ENCODE results near the gene ASXL1.
"Not testable (repeated sequence)": the region's sequence is repeated elsewhere in the genome, so short reads cannot be mapped to it uniquely, and the experiment has no call there.

The ASXL1 gene

DNA sequence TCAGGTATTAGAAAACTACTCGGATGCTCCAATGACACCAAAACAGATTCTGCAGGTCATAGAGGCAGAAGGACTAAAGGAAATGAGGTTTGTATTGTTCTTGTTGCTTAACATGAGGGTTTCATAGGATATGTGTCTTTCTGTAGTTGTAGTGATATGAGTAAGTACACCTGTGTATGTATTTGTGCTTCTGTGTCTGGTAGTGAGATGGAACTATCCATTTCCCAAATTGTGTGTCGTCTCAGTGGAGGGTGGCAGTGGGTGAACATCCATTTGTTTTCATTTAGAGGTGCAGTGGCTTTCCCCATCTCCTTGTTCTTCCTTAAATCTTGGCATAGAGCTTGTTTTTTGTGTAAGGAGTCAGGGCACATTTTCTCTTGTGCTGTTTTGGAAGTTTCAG is 8.2 kb downstream of the ASXL1 start:
- peaks cover 9% of the 10 kb centered on the region for H3K36me3 Mint-ChIP-seq
- peaks cover 74% of the 10 kb centered on the region for H3K4me1 Mint-ChIP-seq
- H3K4me3 Mint-ChIP-seq: peak overlapping the region; percentile 31
- H3K27ac Mint-ChIP-seq: peak overlapping the region; percentile 97
- H3K27me3 Mint-ChIP-seq: no peaks in the 10 kb centered on the region
- no peaks in the 10 kb centered on the region for H3K9me3 Mint-ChIP-seq

- Mint-ChIP-seq H3K27ac (peak overlapping the region; percentile 97), H3K4me3 (peak overlapping the region; percentile 73), H3K4me1 (peaks cover 57% of the 10 kb centered on the region), H3K36me3 (peaks cover 7% of the 10 kb centered on the region), H3K27me3 (no peaks in the 10 kb centered on the region), H3K9me3 (no peaks in the 10 kb centered on the region)
These were observed 10.2 kb downstream of the ASXL1 start for GRCh38 chr20:32368323-32368722.

- H3K36me3 Mint-ChIP-seq: peaks cover 7% of the 10 kb centered on the region
- no peak overlapping the region for H3K4me3 Mint-ChIP-seq
- H3K4me1 Mint-ChIP-seq: peaks cover 51% of the 10 kb centered on the region
- no peaks in the 10 kb centered on the region for H3K9me3 Mint-ChIP-seq
- H3K27me3 Mint-ChIP-seq: no peaks in the 10 kb centered on the region
- H3K27ac Mint-ChIP-seq: peak overlapping the region; percentile 73
These were observed 10.8 kb downstream of the ASXL1 start for GRCh38 chr20:32368925-32369324.

DNA sequence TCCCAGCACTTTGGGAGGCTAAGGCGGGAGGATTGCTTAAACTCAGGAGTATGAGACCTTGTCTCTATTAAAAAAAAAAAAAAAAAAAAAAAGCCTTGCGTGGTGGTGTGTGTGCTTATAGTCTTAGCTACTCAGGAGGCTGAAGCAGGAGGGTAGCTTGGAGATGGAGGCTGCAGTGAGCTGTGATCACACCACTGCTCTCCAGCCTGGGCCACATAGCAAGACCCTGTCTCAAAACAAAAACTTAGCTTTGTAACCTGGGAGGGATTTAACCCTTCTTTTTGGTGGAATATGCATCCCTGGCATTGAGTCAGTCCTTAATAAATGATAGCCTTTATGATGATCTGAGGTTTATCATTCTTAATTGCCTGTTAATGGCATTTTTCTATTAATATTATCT is 12.8 kb downstream of the ASXL1 start:
- peaks cover 7% of the 10 kb centered on the region for H3K36me3 Mint-ChIP-seq
- no peaks in the 10 kb centered on the region for H3K27me3 Mint-ChIP-seq
- peaks cover 35% of the 10 kb centered on the region for H3K4me1 Mint-ChIP-seq
- no peak overlapping the region for H3K4me3 Mint-ChIP-seq
- no peak overlapping the region for H3K27ac Mint-ChIP-seq
- H3K9me3 Mint-ChIP-seq: no peaks in the 10 kb centered on the region

- Mint-ChIP-seq H3K4me1 (peaks cover 8% of the 10 kb centered on the region), H3K9me3 (no peaks in the 10 kb centered on the region), H3K27ac (no peak overlapping the region), H3K4me3 (no peak overlapping the region), H3K36me3 (peaks cover 8% of the 10 kb centered on the region), H3K27me3 (no peaks in the 10 kb centered on the region)
These were observed 20.3 kb downstream of the ASXL1 start for GRCh38 chr20:32378461-32378860.

GRCh38 chr20:32380037-32380436 is 21.9 kb downstream of the ASXL1 start:
- H3K4me3 Mint-ChIP-seq, H3K27me3 Mint-ChIP-seq, H3K9me3 Mint-ChIP-seq, H3K27ac Mint-ChIP-seq: not testable (repeated sequence)
- Mint-ChIP-seq H3K4me1 (peaks cover 21% of the 10 kb centered on the region), H3K36me3 (peaks cover 12% of the 10 kb centered on the region)

DNA sequence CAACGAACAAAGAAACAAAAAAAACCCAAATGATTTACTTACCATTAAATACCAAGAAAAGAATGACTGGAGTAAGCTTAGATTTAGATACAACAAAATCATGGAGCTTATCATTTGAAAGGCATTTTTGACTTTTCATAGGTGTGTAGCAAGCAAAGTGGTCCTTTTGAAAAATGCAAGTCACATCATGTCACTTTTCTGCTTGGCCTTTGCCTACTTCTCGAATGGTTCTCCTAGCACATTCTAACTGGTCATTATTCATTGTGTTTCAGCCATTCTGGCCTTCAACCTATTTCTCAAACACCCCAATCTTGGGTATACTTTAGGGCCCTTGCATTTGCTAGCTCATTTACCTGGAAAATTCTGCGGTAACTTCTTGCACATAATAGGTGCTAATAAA is 22.6 kb downstream of the ASXL1 start:
- Mint-ChIP-seq H3K36me3 (peaks cover 12% of the 10 kb centered on the region), H3K9me3 (no peaks in the 10 kb centered on the region), H3K27ac (no peak overlapping the region)

GRCh38 chr20:32382102-32382950 is 24.2 kb downstream of the ASXL1 start:
- no peaks in the 10 kb centered on the region for H3K9me3 Mint-ChIP-seq
- H3K36me3 Mint-ChIP-seq: peaks cover 14% of the 10 kb centered on the region
- no peak overlapping the region for H3K4me3 Mint-ChIP-seq
- H3K27ac Mint-ChIP-seq: peak overlapping the region; percentile 23
- H3K27me3 Mint-ChIP-seq: no peaks in the 10 kb centered on the region
- H3K4me1 Mint-ChIP-seq: peaks cover 44% of the 10 kb centered on the region

More for the DNA sequence above, 22.6 kb downstream of the ASXL1 start:
- Mint-ChIP-seq H3K4me1 (peaks cover 28% of the 10 kb centered on the region), H3K4me3 (no peak overlapping the region), H3K27me3 (no peaks in the 10 kb centered on the region)

- Mint-ChIP-seq H3K4me1 (peaks cover 48% of the 10 kb centered on the region), H3K27ac (peak overlapping the region; percentile 74), H3K36me3 (peaks cover 12% of the 10 kb centered on the region)
- not testable (repeated sequence) for H3K9me3 Mint-ChIP-seq, H3K4me3 Mint-ChIP-seq, H3K27me3 Mint-ChIP-seq
These were observed 25.3 kb downstream of the ASXL1 start for GRCh38 chr20:32383441-32383840.

GRCh38 chr20:32385541-32385940 is 27.4 kb downstream of the ASXL1 start:
- peak overlapping the region; percentile 91 for H3K27ac Mint-ChIP-seq
- peaks cover 60% of the 10 kb centered on the region for H3K4me1 Mint-ChIP-seq
- peaks cover 11% of the 10 kb centered on the region for H3K36me3 Mint-ChIP-seq
- H3K27me3 Mint-ChIP-seq: no peaks in the 10 kb centered on the region
- no peak overlapping the region for H3K4me3 Mint-ChIP-seq
- no peaks in the 10 kb centered on the region for H3K9me3 Mint-ChIP-seq

DNA sequence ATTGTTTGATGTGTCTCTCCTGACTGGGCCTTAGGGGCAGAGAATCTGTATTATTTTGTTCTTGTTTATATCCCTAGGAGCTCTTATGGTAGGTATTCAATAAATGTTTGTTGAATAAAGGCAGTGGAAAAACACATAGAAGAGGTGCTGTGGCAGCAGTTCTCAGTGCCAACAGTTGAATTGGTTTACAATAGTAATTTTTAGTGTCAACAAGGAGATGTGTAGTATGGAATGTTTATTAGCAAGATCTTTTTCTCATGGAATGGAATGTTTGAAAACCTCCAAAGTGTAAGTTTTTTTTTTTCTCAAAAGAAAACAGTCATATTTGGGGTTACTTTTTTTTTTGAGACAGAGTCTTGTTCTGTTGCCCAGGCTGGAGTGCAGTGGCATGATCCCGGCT is 28.0 kb downstream of the ASXL1 start:
- Mint-ChIP-seq H3K27ac (peak overlapping the region; percentile 91), H3K9me3 (no peaks in the 10 kb centered on the region), H3K4me1 (peaks cover 64% of the 10 kb centered on the region), H3K27me3 (no peaks in the 10 kb centered on the region), H3K36me3 (peaks cover 11% of the 10 kb centered on the region), H3K4me3 (no peak overlapping the region)

- Mint-ChIP-seq H3K36me3 (peaks cover 13% of the 10 kb centered on the region), H3K27me3 (no peaks in the 10 kb centered on the region)
These were observed 29.1 kb downstream of the ASXL1 start for GRCh38 chr20:32387252-32387651.

DNA sequence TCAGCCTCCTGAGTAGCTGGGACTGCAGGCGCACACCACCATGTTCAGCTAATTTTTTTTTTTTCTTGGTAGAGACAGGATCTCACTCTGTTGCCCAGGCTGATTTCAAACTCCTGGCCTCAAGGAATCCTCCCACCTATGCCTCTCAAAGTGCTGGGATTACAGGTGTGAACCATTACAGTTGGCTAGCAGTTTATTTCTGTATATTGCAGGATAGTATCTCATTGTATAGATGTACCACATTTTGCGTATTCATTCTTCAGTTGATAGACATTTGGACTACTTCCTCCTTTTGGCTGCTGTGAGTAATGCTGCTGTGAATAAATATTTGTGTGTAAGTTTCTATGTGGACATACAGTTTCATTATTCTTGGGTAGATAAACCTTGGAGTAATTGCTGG is 32.9 kb downstream of the ASXL1 start:
- peaks cover 25% of the 10 kb centered on the region for H3K36me3 Mint-ChIP-seq
- no peak overlapping the region for H3K4me3 Mint-ChIP-seq
- H3K4me1 Mint-ChIP-seq: peaks cover 62% of the 10 kb centered on the region
- H3K27me3 Mint-ChIP-seq: no peaks in the 10 kb centered on the region
- peaks cover 7% of the 10 kb centered on the region for H3K9me3 Mint-ChIP-seq
- no peak overlapping the region for H3K27ac Mint-ChIP-seq

More at GRCh38 chr20:32387252-32387651, 29.1 kb downstream of the ASXL1 start:
- H3K4me1 Mint-ChIP-seq: peaks cover 72% of the 10 kb centered on the region
- peak overlapping the region; percentile 43 for H3K4me3 Mint-ChIP-seq
- H3K27ac Mint-ChIP-seq: peak overlapping the region; percentile 39
- H3K9me3 Mint-ChIP-seq: no peaks in the 10 kb centered on the region

- Mint-ChIP-seq H3K9me3 (peaks cover 10% of the 10 kb centered on the region), H3K4me1 (peaks cover 46% of the 10 kb centered on the region), H3K27me3 (no peaks in the 10 kb centered on the region), H3K4me3 (no peak overlapping the region), H3K27ac (peak overlapping the region; percentile 68), H3K36me3 (peaks cover 32% of the 10 kb centered on the region)
These were observed 36.9 kb downstream of the ASXL1 start for GRCh38 chr20:32395066-32395465.

- Mint-ChIP-seq H3K27me3 (no peaks in the 10 kb centered on the region), H3K36me3 (peaks cover 40% of the 10 kb centered on the region), H3K4me3 (no peak overlapping the region), H3K27ac (no peak overlapping the region), H3K9me3 (peaks cover 10% of the 10 kb centered on the region), H3K4me1 (peaks cover 49% of the 10 kb centered on the region)
These were observed 38.6 kb downstream of the ASXL1 start for GRCh38 chr20:32396646-32397160.

DNA sequence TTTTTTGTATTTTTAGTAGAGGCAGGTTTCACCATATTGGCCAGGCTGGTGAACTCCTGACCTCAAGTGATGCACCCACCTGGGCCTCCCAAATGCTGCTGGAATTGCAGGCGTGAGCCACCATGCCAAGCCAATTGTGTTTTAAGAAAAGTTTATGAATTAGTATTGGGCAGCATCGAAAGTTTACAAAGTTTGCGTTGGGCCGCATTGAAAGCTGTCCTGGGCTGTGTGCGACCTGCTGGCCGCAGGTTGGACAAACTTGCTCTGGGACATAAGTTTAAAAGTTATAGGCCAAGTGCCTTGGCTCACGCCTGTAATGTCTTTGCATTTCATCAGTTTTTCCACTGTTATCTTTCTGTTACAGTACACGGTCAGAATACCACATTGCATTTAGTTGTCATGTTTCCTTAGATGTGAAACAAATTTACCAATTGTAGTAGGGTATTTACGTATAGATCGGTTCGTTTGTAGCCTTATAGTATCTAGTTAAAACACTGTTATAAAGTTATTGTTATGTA is 39.5 kb downstream of the ASXL1 start:
- Mint-ChIP-seq H3K9me3 (peaks cover 10% of the 10 kb centered on the region), H3K4me3 (no peak overlapping the region), H3K27me3 (no peaks in the 10 kb centered on the region), H3K36me3 (peaks cover 37% of the 10 kb centered on the region), H3K4me1 (peaks cover 50% of the 10 kb centered on the region), H3K27ac (no peak overlapping the region)

Measured in activated naive CD4-positive, alpha-beta T cell treated with anti-CD3 and anti-CD28 coated beads, Interleukin-2, amount 50 U/mL, for 24 hours (primary cell).